T-helper 9 cell (primary cell): ENCODE results near the gene MCM7.

Source experiments
- DNase-seq: peaks from one replicate; pipeline ENCODE4 v3.0.0-alpha.2; 2020

MCM7 gene

GRCh38 chr7:100122067-100122466 is 20.9 kb upstream of the MCM7 start:
- no peak for DNase-seq

- no peak for DNase-seq
Measured at GRCh38 chr7:100120733-100121036, 19.5 kb upstream of the MCM7 start.

DNA sequence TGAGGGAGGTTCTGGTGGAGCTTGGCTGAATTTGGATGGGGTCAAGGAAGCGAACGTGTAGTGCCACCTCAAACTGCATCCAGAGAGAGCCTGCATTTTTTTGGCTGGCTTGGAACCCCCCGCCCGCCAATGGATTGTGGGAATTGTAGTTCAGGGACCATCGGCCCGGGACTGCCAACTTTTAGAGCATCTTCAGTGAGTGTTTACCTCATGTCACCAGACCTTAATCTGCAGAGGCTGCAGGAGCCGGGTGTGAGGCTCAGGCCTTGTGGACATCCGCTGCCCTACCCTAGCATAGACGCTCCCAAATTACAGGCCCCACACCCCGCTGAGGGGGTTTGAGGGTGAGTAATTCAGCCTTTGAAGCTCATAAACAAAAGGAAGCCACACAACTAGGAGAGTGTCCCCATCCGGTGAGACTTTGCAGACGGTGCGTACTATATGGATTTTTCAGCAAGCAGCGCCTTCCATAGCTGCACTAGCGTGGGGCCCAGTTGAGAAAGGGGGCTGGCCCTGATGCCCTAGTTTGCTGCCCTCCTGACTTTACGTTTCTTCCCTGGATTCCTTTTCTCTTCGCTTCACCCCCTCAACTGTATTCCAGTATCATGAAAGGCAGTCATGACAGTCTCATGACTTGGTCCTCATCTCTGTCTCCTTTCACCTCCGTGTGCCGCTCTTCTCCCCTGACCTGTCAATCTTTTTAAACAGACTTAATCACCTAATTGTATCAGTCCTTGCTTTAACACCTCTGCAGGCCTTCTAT is 19.0 kb upstream of the MCM7 start:
- DNase-seq, result peak; percentile 58

DNA sequence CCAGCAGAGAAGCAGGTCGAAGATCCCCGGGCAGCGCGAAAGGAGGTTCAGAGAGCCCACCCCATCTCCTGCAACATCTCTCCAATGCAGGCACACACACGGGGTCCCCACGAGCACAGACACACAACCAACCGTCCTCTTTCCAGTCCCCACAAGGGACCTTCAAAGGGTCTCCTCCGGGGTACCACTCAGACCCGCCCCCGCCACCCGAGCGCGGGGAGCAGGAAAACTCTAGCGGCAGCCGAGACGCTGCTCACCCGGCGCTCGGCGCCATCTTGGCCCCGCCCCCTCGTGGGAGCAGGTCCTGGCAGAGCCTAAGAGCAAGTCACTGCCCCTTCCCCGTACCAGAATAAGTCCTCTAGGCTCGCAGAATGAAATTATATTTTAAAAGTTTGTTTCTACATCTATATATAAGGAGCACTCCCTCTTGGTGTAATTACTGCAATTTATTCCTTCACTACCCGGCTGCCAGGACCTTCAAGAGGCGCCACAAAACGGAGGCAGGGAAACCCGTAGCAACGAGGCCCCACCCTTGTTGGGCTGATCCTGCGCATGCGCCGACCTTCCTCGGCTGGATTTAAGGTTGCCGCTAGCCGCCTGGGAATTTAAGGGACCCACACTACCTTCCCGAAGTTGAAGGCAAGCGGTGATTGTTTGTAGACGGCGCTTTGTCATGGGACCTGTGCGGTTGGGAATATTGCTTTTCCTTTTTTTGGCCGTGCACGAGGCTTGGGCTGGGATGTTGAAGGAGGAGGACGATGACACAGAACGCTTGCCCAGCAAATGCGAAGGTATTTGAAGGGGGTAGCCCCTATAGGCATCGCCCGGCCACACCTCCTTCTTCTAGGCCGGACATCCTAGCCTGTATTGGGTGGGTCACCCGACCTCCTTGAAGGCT is 18.1 kb upstream of the MCM7 start, which contains the start of the genes CNPY4 and TAF6:
Gene CNPY4 (plus strand): TSS at position 563 of the 898 bp plus-strand sequence. CDS start 111 bp downstream, at position 674.
Gene TAF6 (minus strand): TSS at position 287 of the 898 bp plus-strand sequence. CDS start 5,149 bp downstream, outside the sequence.
- peak; percentile 95 for DNase-seq

DNA sequence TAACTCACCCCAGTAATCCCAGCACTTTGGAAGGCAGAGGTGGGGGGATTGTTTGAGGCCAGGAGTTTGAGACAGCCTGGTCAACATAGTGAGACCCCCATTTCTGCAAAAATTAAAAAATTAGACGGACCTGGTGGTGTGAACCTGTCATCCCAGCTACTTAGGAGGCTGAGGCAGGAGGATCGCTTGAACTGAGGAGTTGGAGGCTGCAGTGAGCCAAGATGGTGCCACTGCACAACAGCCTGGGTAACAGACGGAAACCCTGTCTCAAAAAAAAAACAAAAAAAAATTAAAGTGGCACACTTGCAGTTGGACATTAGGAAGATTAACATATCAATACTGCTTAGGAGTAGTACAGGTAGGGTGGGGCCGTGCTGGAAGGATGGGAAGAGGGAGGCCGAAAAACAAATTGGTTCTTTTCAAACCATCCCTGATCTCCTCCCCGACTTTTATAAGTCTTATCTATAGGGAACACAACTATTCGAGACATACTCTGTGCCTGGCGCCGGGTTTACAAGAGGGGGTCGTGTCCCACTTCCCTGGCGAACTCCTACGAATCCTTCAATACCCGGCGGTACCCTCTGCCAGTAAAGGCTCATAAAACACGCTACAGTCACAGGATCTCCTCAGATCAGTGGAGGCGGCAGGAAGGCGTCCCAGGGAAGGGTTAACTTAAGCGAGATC is 17.3 kb upstream of the MCM7 start:
- DNase-seq, result no peak

DNA sequence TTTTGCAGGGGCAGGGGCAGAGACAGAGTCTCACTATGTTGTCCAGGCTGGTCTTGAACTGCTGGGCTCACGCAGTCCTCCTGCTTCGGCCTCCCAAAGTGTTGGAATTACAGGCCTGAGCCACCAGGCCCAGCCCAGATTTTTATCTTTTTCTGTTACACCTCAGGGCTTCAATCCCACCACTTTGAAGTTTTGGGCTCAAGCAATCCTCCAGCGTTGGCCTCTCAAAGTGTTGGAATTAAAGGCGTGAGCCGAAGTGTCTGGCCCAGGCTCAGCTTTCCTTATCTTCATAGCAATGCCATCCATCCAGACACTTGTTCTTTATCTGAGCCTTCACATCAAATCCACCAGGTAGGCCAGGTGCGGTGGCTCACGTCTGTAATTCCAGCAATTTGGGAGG is 13.8 kb upstream of the MCM7 start:
- no peak for DNase-seq

- no peak for DNase-seq
Measured at GRCh38 chr7:100111914-100112313, 10.7 kb upstream of the MCM7 start.

DNA sequence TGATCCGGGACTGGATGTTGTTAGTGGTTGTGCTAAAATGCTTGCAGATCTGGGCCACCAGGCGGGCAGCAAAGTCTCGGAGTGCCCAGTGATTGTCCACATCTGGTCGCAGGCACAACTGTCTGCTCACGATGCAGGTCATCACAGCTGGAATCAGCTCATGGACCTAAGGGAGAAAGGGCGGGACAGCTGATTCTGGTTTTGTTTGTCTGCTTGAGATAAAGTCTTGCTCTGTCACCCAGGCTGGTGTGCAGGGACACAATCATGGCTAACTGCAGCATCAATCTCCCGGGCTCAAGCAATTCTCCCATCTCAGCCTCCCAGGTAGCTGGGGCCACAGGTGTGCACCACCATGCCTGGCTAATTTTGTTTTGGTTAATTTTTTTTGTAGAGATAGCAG is 10.0 kb upstream of the MCM7 start:
- no peak for DNase-seq

GRCh38 chr7:100109521-100110163 is 8.4 kb upstream of the MCM7 start:
- DNase-seq, result no peak

DNA sequence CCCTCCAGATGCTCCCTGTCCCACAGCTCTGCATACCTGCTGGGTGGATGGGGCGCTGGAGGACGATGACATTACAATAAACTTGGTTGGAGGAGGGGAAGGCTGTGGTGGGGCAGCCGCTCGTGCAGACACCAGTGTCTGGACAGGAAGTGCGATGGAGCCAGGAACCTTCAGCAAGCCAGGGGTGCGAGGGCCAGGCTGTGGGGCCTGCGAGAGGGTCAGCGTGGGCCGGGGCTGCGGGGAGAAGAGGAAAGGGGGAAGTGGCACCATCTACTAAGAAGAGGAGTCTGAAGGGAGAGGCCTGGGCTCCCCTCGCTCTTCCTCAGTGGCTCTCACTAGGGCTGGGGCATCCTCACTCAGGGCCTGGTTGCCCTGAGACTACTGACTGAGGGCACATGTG is 6.7 kb upstream of the MCM7 start:
- DNase-seq, result no peak

DNA sequence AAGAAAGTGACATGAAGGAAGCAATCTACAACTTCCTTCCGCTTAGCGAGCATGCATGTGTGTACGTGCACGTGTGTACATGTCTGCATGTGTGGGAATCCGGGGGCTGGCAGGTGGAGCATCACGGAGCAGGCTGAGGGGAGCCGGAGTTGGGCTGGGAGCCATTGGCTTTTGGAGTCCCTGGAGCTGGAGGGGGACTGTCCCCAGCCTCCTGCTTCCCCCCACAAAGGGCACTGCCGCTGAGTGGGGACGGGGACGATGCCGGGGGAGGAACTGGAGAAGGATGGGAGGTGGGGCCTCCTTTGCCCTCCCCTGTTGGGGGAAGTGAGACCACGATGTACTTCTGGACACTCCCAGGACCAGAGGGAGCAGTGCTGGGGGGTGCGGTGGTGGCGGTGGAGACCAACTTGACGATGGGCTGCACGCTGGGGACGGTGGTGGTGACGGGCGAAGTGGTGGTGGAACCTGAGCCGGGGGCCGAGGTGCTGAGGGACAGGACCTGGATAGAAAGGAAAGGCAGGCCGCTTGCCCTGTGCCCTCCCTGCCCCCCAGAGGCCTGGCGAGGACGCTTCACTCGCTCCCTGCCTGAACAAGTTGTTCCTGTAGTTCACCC is 6.0 kb upstream of the MCM7 start:
- DNase-seq, result no peak

GRCh38 chr7:100106633-100107032 is 5.4 kb upstream of the MCM7 start:
- no peak for DNase-seq

DNA sequence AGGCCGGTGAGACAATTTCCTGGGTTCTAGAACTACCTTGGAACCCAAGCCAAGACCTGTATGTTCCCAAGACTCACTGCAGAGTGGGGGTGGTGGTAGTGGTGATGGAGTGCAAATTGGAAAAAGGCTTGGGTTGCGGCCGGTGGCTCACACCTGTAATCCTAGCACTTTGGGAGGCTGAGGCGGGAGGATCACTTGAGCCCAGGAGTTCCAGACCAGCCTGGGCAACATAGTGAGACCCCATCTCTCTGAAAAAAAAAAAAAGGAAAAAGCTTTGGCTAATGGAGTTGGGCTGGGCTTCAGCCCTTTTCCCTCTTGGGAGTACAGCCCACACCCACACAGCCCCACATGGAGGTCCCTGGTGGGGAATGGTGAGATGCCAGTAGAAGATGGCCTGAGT is 4.3 kb upstream of the MCM7 start:
- no peak for DNase-seq

- DNase-seq, result no peak
Measured at GRCh38 chr7:100102950-100103840, 2.0 kb upstream of the MCM7 start.

- DNase-seq, result peak; percentile 74
Measured at GRCh38 chr7:100100420-100101015, 679 bp downstream of the MCM7 start.

GRCh38 chr7:100099452-100099851 is 1.7 kb downstream of the MCM7 start:
- no peak for DNase-seq

DNA sequence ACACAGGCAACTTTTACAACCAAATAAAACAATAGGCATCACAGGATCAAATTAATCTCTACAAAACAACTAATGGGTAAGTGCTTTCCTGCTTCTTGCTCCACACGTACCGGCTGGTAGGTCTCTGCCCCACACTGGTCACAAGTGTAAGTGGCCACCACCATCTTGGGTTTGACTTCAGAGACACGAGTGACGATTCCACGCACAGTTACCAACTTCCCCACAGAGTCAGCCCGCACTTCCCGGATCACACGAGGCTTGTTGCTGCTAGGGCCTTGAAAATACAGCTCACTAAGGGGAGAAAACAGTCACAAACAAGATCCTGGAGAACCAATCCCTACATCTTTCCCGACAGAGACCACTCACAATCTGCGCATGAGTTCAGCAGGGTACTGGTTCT is 2.3 kb downstream of the MCM7 start:
- no peak for DNase-seq

DNA sequence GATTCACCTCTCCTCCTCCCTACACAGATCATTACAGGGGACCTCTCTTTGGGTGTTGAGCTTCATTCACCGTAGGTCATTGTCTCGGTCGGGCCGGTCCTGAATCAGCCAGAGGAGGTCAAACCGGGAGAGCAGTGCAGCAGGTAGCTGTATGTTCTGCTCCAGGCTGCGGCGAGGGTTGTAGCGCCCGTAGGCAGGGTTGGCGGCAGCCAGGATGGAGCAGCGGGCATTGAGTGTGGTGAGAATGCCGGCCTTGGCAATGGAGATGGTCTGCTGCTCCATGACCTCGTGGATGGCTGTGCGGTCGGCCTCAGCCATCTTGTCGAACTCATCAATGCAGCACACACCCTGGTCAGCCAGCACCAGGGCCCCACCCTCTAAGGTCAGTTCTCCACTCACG is 5.5 kb downstream of the MCM7 start:
- DNase-seq, result no peak

- no peak for DNase-seq
Measured at GRCh38 chr7:100095289-100095688, 5.9 kb downstream of the MCM7 start.

DNA sequence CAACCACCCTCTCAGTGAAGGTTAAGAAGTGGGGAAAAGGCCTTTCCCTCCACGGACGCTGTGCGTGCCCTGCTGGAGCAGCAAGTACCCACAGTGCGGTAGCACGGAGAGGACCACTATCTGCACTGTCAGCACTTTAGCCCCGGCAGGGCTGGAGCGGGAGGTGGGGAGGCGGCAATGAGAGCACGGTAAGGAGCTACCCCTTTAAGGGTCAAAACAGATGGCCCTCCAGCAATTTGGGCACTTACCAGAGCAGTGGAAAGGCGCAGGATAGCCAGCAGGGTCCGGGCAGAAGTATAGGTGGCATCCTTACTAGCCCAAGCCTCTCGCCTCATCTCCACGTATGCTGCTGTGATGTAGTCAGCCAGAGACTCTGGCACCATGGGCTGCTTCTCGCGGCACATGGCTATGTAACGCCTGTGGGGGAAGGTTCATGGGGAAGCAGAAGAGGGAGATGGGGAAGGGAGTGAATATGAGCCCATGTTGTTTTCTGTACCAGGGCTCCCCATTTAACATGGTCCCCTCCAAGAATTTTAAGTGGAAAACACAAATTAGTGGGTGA is 7.2 kb downstream of the MCM7 start:
- no peak for DNase-seq

DNA sequence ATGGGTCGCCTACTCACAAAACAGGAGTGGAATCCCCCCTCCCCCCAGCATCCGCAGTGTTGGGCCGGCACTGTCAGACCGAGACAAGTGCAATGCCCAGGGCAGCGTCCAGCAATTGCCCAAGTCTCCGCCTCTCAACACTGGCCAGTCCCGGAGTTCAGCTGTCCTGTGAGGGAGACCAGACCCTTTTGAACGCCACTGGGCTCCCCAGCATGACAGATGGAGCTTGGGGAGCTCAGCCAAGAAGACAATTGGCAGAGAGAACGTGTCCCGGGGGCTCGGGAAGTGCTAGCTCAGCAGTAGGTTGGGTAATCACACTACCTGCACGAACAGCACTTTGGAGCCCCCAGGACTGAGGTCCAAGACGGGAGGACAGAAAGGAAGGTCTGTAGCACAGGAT is 7.7 kb downstream of the MCM7 start:
- no peak for DNase-seq
